ENCODE results near the gene CCSER2.

CCSER2 gene

GRCh38 chr10:84537447-84537931, 209.1 kb downstream of the CCSER2 start:
- peak; percentile 57 for DNase-seq (ENCODE audit: low read depth)
- TF ChIP-seq CTCF (conservative IDR thresholded peaks at IDR 0.05; ENCODE audit: low read length), result peak; percentile 72

GRCh38 chr10:84538036-84538435, 209.6 kb downstream of the CCSER2 start:
- no peak for DNase-seq (ENCODE audit: low read depth)
- TF ChIP-seq CTCF (conservative IDR thresholded peaks at IDR 0.05; ENCODE audit: low read length), result no peak

More at GRCh38 chr10:84537447-84537931, 209.1 kb downstream of the CCSER2 start:
- H3K4me3 ChIP-seq (ENCODE audit: low read length), result no peak overlapping the region

GRCh38 chr10:84539216-84539615, 210.8 kb downstream of the CCSER2 start:
- no peak overlapping the region for H3K4me3 ChIP-seq (ENCODE audit: low read length)
- no peak for TF ChIP-seq CTCF (conservative IDR thresholded peaks at IDR 0.05; ENCODE audit: low read length)
- DNase-seq (ENCODE audit: low read depth), result peak; percentile 67

More at GRCh38 chr10:84538036-84538435, 209.6 kb downstream of the CCSER2 start:
- H3K4me3 ChIP-seq (ENCODE audit: low read length), result no peak overlapping the region

GRCh38 chr10:84540022-84540616, 211.7 kb downstream of the CCSER2 start:
- peak overlapping the region; percentile 59 for H3K4me3 ChIP-seq (ENCODE audit: low read length)
- TF ChIP-seq CTCF (conservative IDR thresholded peaks at IDR 0.05; ENCODE audit: low read length), result no peak
- peak; percentile 91 for DNase-seq (ENCODE audit: low read depth)

GRCh38 chr10:84540617-84541288, 212.4 kb downstream of the CCSER2 start:
- H3K4me3 ChIP-seq (ENCODE audit: low read length), result peak overlapping the region; percentile 59
- TF ChIP-seq CTCF (conservative IDR thresholded peaks at IDR 0.05; ENCODE audit: low read length), result peak; percentile 77
- peak; percentile 50 for DNase-seq (ENCODE audit: low read depth)

- H3K4me3 ChIP-seq (ENCODE audit: low read length), result peak overlapping the region; percentile 59; the same call in 1 of the 2 replicates
- no peak for DNase-seq (ENCODE audit: low read depth)
Observed at GRCh38 chr10:84541289-84541637, 212.9 kb downstream of the CCSER2 start.

More at GRCh38 chr10:84541289-84541637, 212.9 kb downstream of the CCSER2 start:
- TF ChIP-seq CTCF (conservative IDR thresholded peaks at IDR 0.05; ENCODE audit: low read length), result 0 out of 2 replicates have a peak, but pooled peaks have one; percentile 13
